ENCODE data around the gene RORC. TPM values are rescaled to one million over a fixed set of nuclear protein-coding genes. Genes with fewer than 3 reads are reported as not detected.

Gene RORC
- total and polyA plus RNA-seq, 2 donors from 2014 or later = 19.1 to 34.5 TPM

GRCh38 chr1:151871284-151872030, 39.9 kb upstream of the RORC start:
- DNase-seq (no peak), FAIRE-seq (no peak)
- H3K9ac ChIP-seq (ENCODE audit: low read length in 3 of 3) = no peak overlapping the region
- no peak overlapping the region for H3K4me3 ChIP-seq (ENCODE audit: low read length in 3 of 3)
- intact Hi-C loops (cut with DNase I) = no loop called here
- H3K4me1 ChIP-seq (ENCODE audit: control insufficient read depth in 2 of 3, insufficient read depth in 2 of 3, low read depth in 1 of 3, low read length in 3 of 3) = no peaks in the 10 kb centered on the region
- H3K27me3 ChIP-seq (ENCODE audit: control insufficient read depth, insufficient read depth, low read length) = no peaks in the 10 kb centered on the region
- H3K27ac ChIP-seq (ENCODE audit: low read depth in 2 of 2, low read length in 2 of 2) = no peak overlapping the region
- peaks cover 2 to 4% (median 3%) of the 10 kb centered on the region in 3 donors for H3K36me3 ChIP-seq (ENCODE audit: control insufficient read depth in 2 of 3, insufficient read depth in 3 of 3, low read length in 3 of 3)
- TF ChIP-seq CTCF (IDR thresholded peaks at IDR 0.05; ENCODE audit: borderline replicate concordance, extremely low read depth, insufficient read depth) = no peak
- no peaks in the 10 kb centered on the region for H3K9me3 ChIP-seq (ENCODE audit: control insufficient read depth in 2 of 3, insufficient read depth in 1 of 3, low read length in 3 of 3)

GRCh38 chr1:151868486-151868885, 36.9 kb upstream of the RORC start:
- H3K4me1 ChIP-seq (ENCODE audit: control insufficient read depth in 2 of 3, insufficient read depth in 2 of 3, low read depth in 1 of 3, low read length in 3 of 3) = no peaks in the 10 kb centered on the region
- no peak for FAIRE-seq
- intact Hi-C loops (cut with DNase I) = no loop called here
- H3K4me3 ChIP-seq (ENCODE audit: low read length in 3 of 3) = no peak overlapping the region
- H3K9ac ChIP-seq (ENCODE audit: low read length in 3 of 3) = no peak overlapping the region
- H3K9me3 ChIP-seq (ENCODE audit: control insufficient read depth in 2 of 3, insufficient read depth in 1 of 3, low read length in 3 of 3) = no peaks in the 10 kb centered on the region
- H3K27me3 ChIP-seq (ENCODE audit: control insufficient read depth, insufficient read depth, low read length) = no peaks in the 10 kb centered on the region
- H3K36me3 ChIP-seq (ENCODE audit: control insufficient read depth in 2 of 3, insufficient read depth in 3 of 3, low read length in 3 of 3) = no peaks in the 10 kb centered on the region
- peak in 2 of 5 donors; percentile 21 to 43 for DNase-seq
- no peak for TF ChIP-seq CTCF (IDR thresholded peaks at IDR 0.05; ENCODE audit: borderline replicate concordance, extremely low read depth, insufficient read depth)
- H3K27ac ChIP-seq (ENCODE audit: low read depth in 2 of 2, low read length in 2 of 2) = no peak overlapping the region

- Histone ChIP-seq H3K9ac (ENCODE audit: low read length in 3 of 3) (no peak overlapping the region), H3K36me3 (ENCODE audit: control insufficient read depth in 2 of 3, insufficient read depth in 3 of 3, low read length in 3 of 3) (no peaks in the 10 kb centered on the region), H3K4me1 (ENCODE audit: control insufficient read depth in 2 of 3, insufficient read depth in 2 of 3, low read depth in 1 of 3, low read length in 3 of 3) (no peaks in the 10 kb centered on the region), H3K27ac (ENCODE audit: low read depth in 2 of 2, low read length in 2 of 2) (no peak overlapping the region), H3K9me3 (ENCODE audit: control insufficient read depth in 2 of 3, insufficient read depth in 1 of 3, low read length in 3 of 3) (no peaks in the 10 kb centered on the region), H3K4me3 (ENCODE audit: low read length in 3 of 3) (no peak overlapping the region), H3K27me3 (ENCODE audit: control insufficient read depth, insufficient read depth, low read length) (no peaks in the 10 kb centered on the region)
- no peak for DNase-seq
- intact Hi-C loops (cut with DNase I) = no loop called here
- no peak for FAIRE-seq
- no peak for TF ChIP-seq CTCF (IDR thresholded peaks at IDR 0.05; ENCODE audit: borderline replicate concordance, extremely low read depth, insufficient read depth)
Measured at GRCh38 chr1:151867765-151868411, 36.3 kb upstream of the RORC start.
